Lower leg skin (tissue), 4 donors: ENCODE results near the gene SIVA1. TPM values are rescaled to one million over a fixed set of nuclear protein-coding genes. Genes with fewer than 3 reads are reported as not detected.

Experiments
- DNase-seq, 2 donors: peaks; one replicate each; pipeline ENCODE4 v3.0.0-alpha.2; 2019; ENCODE audit warnings: low spot score in 2 of 2
- H3K4me3 ChIP-seq: fragments of 200-600 bp; sonication (generic); 2 replicates; pipeline ENCODE4 v1.5.1; 2017; ENCODE audit warnings: mild to moderate bottlenecking, low read depth; ENCODE audit not compliant: poor library complexity, severe bottlenecking
- CTCF ChIP-seq, 3 donors: fragments of 450-650 bp; IDR thresholded peaks; one replicate each; pipeline ENCODE4 v1.5.1; 2016; ENCODE audit warnings: antibody characterized with exemption in 3 of 3, mild to moderate bottlenecking in 3 of 3, moderate library complexity in 2 of 3
- POLR2A ChIP-seq, 2 donors: fragments of 450-650 bp; IDR thresholded peaks; one replicate each; pipeline ENCODE4 v1.6.1; 2016 to 2017; ENCODE audit warnings: antibody characterized with exemption in 2 of 2, mild to moderate bottlenecking in 1 of 2, moderate library complexity in 1 of 2
- WGBS, 2 donors: methylation state at CpG; one replicate each; pipeline ENCODE4 v1.1.5; 2018; 5-methylcytosine and 5-hydroxymethylcytosine counted together
- intact Hi-C: fragments of 100-400 bp; cut with DNase I; formaldehyde crosslinking; loops from one replicate; pipeline ENCODE4 v1.15.0; 2023; ENCODE audit warnings: low total_unique reads
- total RNA-seq, 4 donors: library from RNA; depleted of rRNA; stranded (reverse); fragments of >200 nt; gene quantifications; one replicate each; pipeline ENCODE4 v1.1.0, GENCODE V29; 2016

Gene SIVA1
- total RNA-seq, 4 donors from 2014 or later = 162 to 174 (median 168) TPM

GRCh38 chr14:104788161-104788818 lies 35.3 kb downstream of the SIVA1 start:
- DNase-seq = no peak
- TF ChIP-seq CTCF (IDR thresholded peaks at IDR 0.05) (no peak), POLR2A (IDR thresholded peaks at IDR 0.05) (no peak)
- WGBS, 2 donors = 88 to 89% methylated on average over 11 to 12 of the region's 14 CpGs
- H3K4me3 ChIP-seq = no peak overlapping the region
- intact Hi-C loops = no loop called here

GRCh38 chr14:104788873-104789663 lies 36.1 kb downstream of the SIVA1 start:
- no peak overlapping the region for H3K4me3 ChIP-seq
- TF ChIP-seq CTCF (IDR thresholded peaks at IDR 0.05) = no peak
- no peak for TF ChIP-seq POLR2A (IDR thresholded peaks at IDR 0.05)
- DNase-seq = no peak
- 87 to 91% methylated on average over 34 to 39 of the region's 39 CpGs for WGBS, 2 donors
- intact Hi-C loops = no loop called here

GRCh38 chr14:104789752-104790743 lies 37.1 kb downstream of the SIVA1 start:
- 88 to 90% methylated on average over 27 to 29 of the region's 31 CpGs for WGBS, 2 donors
- TF ChIP-seq CTCF (IDR thresholded peaks at IDR 0.05) (no peak), POLR2A (IDR thresholded peaks at IDR 0.05) (no peak)
- intact Hi-C loops = no loop called here
- DNase-seq = no peak
- no peak overlapping the region for H3K4me3 ChIP-seq

GRCh38 chr14:104791425-104791824 lies 38.5 kb downstream of the SIVA1 start:
- TF ChIP-seq POLR2A (IDR thresholded peaks at IDR 0.05) (no peak), CTCF (IDR thresholded peaks at IDR 0.05) (no peak)
- WGBS, 2 donors = 88 to 93% methylated on average over 9 of the region's 9 CpGs
- intact Hi-C loops = no loop called here
- DNase-seq = no peak
- H3K4me3 ChIP-seq = no peak overlapping the region

GRCh38 chr14:104792101-104792884 lies 39.3 kb downstream of the SIVA1 start:
- intact Hi-C loops = no loop called here
- TF ChIP-seq POLR2A (IDR thresholded peaks at IDR 0.05) (no peak), CTCF (IDR thresholded peaks at IDR 0.05) (no peak)
- DNase-seq = no peak
- no peak overlapping the region for H3K4me3 ChIP-seq
- WGBS, 2 donors = 64 to 66% methylated on average over 19 to 20 of the region's 25 CpGs
